CD4-positive, alpha-beta T cell treated with Interleukin-6 at 100 ng/mL for 8 hours (primary cell): ENCODE data around the gene TYRO3.

ENCODE experiments used
- DNase-seq: peaks from one replicate; pipeline ENCODE4 v3.0.0-alpha.2; 2020; ENCODE audit warnings: mixed read lengths, low spot score

TYRO3 gene

GRCh38 chr15:41558400-41559238 is at the start of gene TYRO3:
Gene TYRO3 (plus strand): TSS chr15:41559212. CDS start chr15:41559258, 46 bp downstream.
- DNase-seq = peak; percentile 49

GRCh38 chr15:41510728-41511127 is 48.3 kb upstream of the TYRO3 start:
- DNase-seq = no peak

GRCh38 chr15:41511331-41511898 is 47.6 kb upstream of the TYRO3 start:
- no peak for DNase-seq

GRCh38 chr15:41511899-41512369 is 47.1 kb upstream of the TYRO3 start:
- DNase-seq = no peak

- no peak for DNase-seq
Measured at GRCh38 chr15:41512512-41512939, 46.5 kb upstream of the TYRO3 start.

- peak; percentile 20 for DNase-seq
Measured at GRCh38 chr15:41512940-41513505, 46.0 kb upstream of the TYRO3 start.

- no peak for DNase-seq
Measured at GRCh38 chr15:41513506-41514227, 45.3 kb upstream of the TYRO3 start, which contains the start of gene LTK. Gene LTK (minus strand): TSS chr15:41513827. CDS start chr15:41513709, 118 bp downstream.

- DNase-seq = no peak
Measured at GRCh38 chr15:41517895-41518449, 41.0 kb upstream of the TYRO3 start.

GRCh38 chr15:41520636-41521035 is 38.4 kb upstream of the TYRO3 start:
- no peak for DNase-seq

GRCh38 chr15:41521614-41522013 is 37.4 kb upstream of the TYRO3 start:
- DNase-seq = no peak

GRCh38 chr15:41523097-41523496 is 35.9 kb upstream of the TYRO3 start:
- DNase-seq = no peak

GRCh38 chr15:41530363-41530956 is 28.6 kb upstream of the TYRO3 start:
- DNase-seq = no peak

- DNase-seq = no peak
Measured at GRCh38 chr15:41535544-41535943, 23.5 kb upstream of the TYRO3 start.

- DNase-seq = no peak
Measured at GRCh38 chr15:41536866-41537265, 22.1 kb upstream of the TYRO3 start.

GRCh38 chr15:41543521-41543870 is 15.5 kb upstream of the TYRO3 start:
- DNase-seq = no peak

GRCh38 chr15:41544650-41545015 is 14.4 kb upstream of the TYRO3 start:
- DNase-seq = no peak

GRCh38 chr15:41545218-41545617 is 13.8 kb upstream of the TYRO3 start:
- no peak for DNase-seq

GRCh38 chr15:41546851-41547786 is 11.9 kb upstream of the TYRO3 start:
- DNase-seq = no peak

GRCh38 chr15:41550066-41550775 is 8.8 kb upstream of the TYRO3 start:
- no peak for DNase-seq

GRCh38 chr15:41553731-41554130 is 5.3 kb upstream of the TYRO3 start:
- no peak for DNase-seq
